ENCODE results near the gene RAB3IL1.

The RAB3IL1 gene

GRCh38 chr11:61881397-61881796, 36.0 kb downstream of the RAB3IL1 start:
- H3K9ac ChIP-seq (ENCODE audit: low read depth, low read length) = no peak overlapping the region
- ATAC-seq (ENCODE audit: insufficient read depth, low read depth) = no peak
- H3K79me2 ChIP-seq (ENCODE audit: insufficient read depth, low read length) = no peaks in the 10 kb centered on the region
- H2AFZ ChIP-seq (ENCODE audit: low read depth, low read length) = no peak overlapping the region
- H3K4me1 ChIP-seq (ENCODE audit: insufficient read depth, low read length) = no peaks in the 10 kb centered on the region
- no peaks in the 10 kb centered on the region for H3K9me3 ChIP-seq (ENCODE audit: insufficient read depth, low read length, severe bottlenecking)
- TF ChIP-seq, protein P1, sequence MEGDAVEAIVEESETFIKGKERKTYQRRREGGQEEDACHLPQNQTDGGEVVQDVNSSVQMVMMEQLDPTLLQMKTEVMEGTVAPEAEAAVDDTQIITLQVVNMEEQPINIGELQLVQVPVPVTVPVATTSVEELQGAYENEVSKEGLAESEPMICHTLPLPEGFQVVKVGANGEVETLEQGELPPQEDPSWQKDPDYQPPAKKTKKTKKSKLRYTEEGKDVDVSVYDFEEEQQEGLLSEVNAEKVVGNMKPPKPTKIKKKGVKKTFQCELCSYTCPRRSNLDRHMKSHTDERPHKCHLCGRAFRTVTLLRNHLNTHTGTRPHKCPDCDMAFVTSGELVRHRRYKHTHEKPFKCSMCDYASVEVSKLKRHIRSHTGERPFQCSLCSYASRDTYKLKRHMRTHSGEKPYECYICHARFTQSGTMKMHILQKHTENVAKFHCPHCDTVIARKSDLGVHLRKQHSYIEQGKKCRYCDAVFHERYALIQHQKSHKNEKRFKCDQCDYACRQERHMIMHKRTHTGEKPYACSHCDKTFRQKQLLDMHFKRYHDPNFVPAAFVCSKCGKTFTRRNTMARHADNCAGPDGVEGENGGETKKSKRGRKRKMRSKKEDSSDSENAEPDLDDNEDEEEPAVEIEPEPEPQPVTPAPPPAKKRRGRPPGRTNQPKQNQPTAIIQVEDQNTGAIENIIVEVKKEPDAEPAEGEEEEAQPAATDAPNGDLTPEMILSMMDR (IDR thresholded peaks at IDR 0.05; ENCODE audit: borderline replicate concordance, extremely low read depth, low read length, poor library complexity, severe bottlenecking) = no peak
- TF ChIP-seq EZH2 (IDR thresholded peaks at IDR 0.05; ENCODE audit: borderline replicate concordance, low read depth, low read length, severe bottlenecking) = no peak
- H3K27me3 ChIP-seq (ENCODE audit: insufficient read depth, low read length, poor library complexity) = no peaks in the 10 kb centered on the region
- H3K36me3 ChIP-seq (ENCODE audit: insufficient read depth, low read length) = no peaks in the 10 kb centered on the region
- DNase-seq = no peak
- H3K4me2 ChIP-seq (ENCODE audit: insufficient read depth, low read length) = no peak overlapping the region
- no peak overlapping the region for H3K27ac ChIP-seq (ENCODE audit: low read length)
- no peak overlapping the region for H3K4me3 ChIP-seq (ENCODE audit: low read depth in 1 of 2, low read length in 2 of 2)
- peaks cover 10% of the 10 kb centered on the region for H4K20me1 ChIP-seq (ENCODE audit: insufficient read depth, low read length)

DNA sequence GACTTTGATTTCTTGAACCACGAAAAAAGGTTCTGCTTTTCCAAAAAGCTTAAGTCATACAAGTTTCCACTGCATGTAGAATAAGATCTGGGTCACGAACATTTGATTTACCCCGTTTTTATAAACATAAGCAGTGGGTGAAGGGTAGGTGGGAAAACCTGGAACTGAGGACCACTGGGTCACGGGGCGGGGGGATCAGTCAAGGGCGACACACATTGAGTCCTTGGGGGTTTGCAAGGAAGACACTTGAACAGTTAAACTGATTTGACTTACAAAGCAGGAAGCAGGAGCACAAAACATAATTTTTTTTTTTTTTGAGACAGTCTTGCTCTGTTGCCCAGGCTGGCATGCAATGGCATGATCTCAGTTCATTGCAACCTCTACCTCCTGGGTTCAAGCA, 36.9 kb downstream of the RAB3IL1 start:
- no peak for ATAC-seq (ENCODE audit: insufficient read depth, low read depth)
- peaks cover 10% of the 10 kb centered on the region for H4K20me1 ChIP-seq (ENCODE audit: insufficient read depth, low read length)
- H3K9ac ChIP-seq (ENCODE audit: low read depth, low read length) = no peak overlapping the region
- TF ChIP-seq, protein P1 (IDR thresholded peaks at IDR 0.05; ENCODE audit: borderline replicate concordance, extremely low read depth, low read length, poor library complexity, severe bottlenecking) = no peak
- no peak for TF ChIP-seq EZH2 (IDR thresholded peaks at IDR 0.05; ENCODE audit: borderline replicate concordance, low read depth, low read length, severe bottlenecking)
- H3K36me3 ChIP-seq (ENCODE audit: insufficient read depth, low read length) = no peaks in the 10 kb centered on the region
- no peak overlapping the region for H3K27ac ChIP-seq (ENCODE audit: low read length)
- H3K9me3 ChIP-seq (ENCODE audit: insufficient read depth, low read length, severe bottlenecking) = no peaks in the 10 kb centered on the region
- H3K79me2 ChIP-seq (ENCODE audit: insufficient read depth, low read length) = no peaks in the 10 kb centered on the region
- no peak overlapping the region for H2AFZ ChIP-seq (ENCODE audit: low read depth, low read length)
- DNase-seq = no peak
- no peak overlapping the region for H3K4me3 ChIP-seq (ENCODE audit: low read depth in 1 of 2, low read length in 2 of 2)
- no peaks in the 10 kb centered on the region for H3K4me1 ChIP-seq (ENCODE audit: insufficient read depth, low read length)
- H3K4me2 ChIP-seq (ENCODE audit: insufficient read depth, low read length) = no peak overlapping the region
- H3K27me3 ChIP-seq (ENCODE audit: insufficient read depth, low read length, poor library complexity) = no peaks in the 10 kb centered on the region

GRCh38 chr11:61880031-61880430, 37.3 kb downstream of the RAB3IL1 start:
- no peaks in the 10 kb centered on the region for H3K4me1 ChIP-seq (ENCODE audit: insufficient read depth, low read length)
- H3K4me2 ChIP-seq (ENCODE audit: insufficient read depth, low read length) = no peak overlapping the region
- no peaks in the 10 kb centered on the region for H3K79me2 ChIP-seq (ENCODE audit: insufficient read depth, low read length)
- ATAC-seq (ENCODE audit: insufficient read depth, low read depth) (no peak), DNase-seq (no peak)
- no peak for TF ChIP-seq EZH2 (IDR thresholded peaks at IDR 0.05; ENCODE audit: borderline replicate concordance, low read depth, low read length, severe bottlenecking)
- TF ChIP-seq, protein P1 (IDR thresholded peaks at IDR 0.05; ENCODE audit: borderline replicate concordance, extremely low read depth, low read length, poor library complexity, severe bottlenecking) = no peak
- no peak overlapping the region for H3K27ac ChIP-seq (ENCODE audit: low read length)
- H4K20me1 ChIP-seq (ENCODE audit: insufficient read depth, low read length) = peaks cover 10% of the 10 kb centered on the region
- no peak overlapping the region for H3K9ac ChIP-seq (ENCODE audit: low read depth, low read length)
- H3K27me3 ChIP-seq (ENCODE audit: insufficient read depth, low read length, poor library complexity) = no peaks in the 10 kb centered on the region
- no peaks in the 10 kb centered on the region for H3K36me3 ChIP-seq (ENCODE audit: insufficient read depth, low read length)
- no peak overlapping the region for H3K4me3 ChIP-seq (ENCODE audit: low read depth in 1 of 2, low read length in 2 of 2)
- no peaks in the 10 kb centered on the region for H3K9me3 ChIP-seq (ENCODE audit: insufficient read depth, low read length, severe bottlenecking)
- no peak overlapping the region for H2AFZ ChIP-seq (ENCODE audit: low read depth, low read length)

DNA sequence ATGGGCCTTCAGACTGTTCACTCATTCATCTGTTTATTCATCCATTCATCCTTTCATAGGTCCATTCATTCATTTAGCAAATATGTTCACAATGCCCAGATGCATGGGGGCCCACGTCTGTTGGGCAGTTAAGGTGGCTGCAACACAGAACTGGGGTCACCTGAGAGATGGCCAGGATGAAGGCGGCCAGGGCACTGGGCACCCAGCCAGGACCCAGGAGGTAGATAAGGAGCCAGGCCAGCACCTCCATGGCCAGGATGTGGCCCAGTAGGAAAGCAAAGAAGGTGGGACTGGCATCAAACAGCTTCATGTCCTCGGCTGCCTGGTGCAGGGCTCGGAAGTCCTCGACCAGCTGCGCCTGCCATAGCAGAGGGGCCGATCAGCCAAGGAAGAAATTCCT, 38.2 kb downstream of the RAB3IL1 start:
- Histone ChIP-seq H3K79me2 (ENCODE audit: insufficient read depth, low read length) (no peaks in the 10 kb centered on the region), H3K9ac (ENCODE audit: low read depth, low read length) (no peak overlapping the region), H2AFZ (ENCODE audit: low read depth, low read length) (no peak overlapping the region), H3K9me3 (ENCODE audit: insufficient read depth, low read length, severe bottlenecking) (no peaks in the 10 kb centered on the region), H3K36me3 (ENCODE audit: insufficient read depth, low read length) (no peaks in the 10 kb centered on the region), H3K4me1 (ENCODE audit: insufficient read depth, low read length) (no peaks in the 10 kb centered on the region), H3K4me3 (ENCODE audit: low read depth in 1 of 2, low read length in 2 of 2) (no peak overlapping the region), H3K4me2 (ENCODE audit: insufficient read depth, low read length) (no peak overlapping the region), H3K27me3 (ENCODE audit: insufficient read depth, low read length, poor library complexity) (no peaks in the 10 kb centered on the region), H3K27ac (ENCODE audit: low read length) (no peak overlapping the region), H4K20me1 (ENCODE audit: insufficient read depth, low read length) (peaks cover 10% of the 10 kb centered on the region)
- DNase-seq = no peak
- ATAC-seq (ENCODE audit: insufficient read depth, low read depth) = no peak
- TF ChIP-seq, protein P1 (IDR thresholded peaks at IDR 0.05; ENCODE audit: borderline replicate concordance, extremely low read depth, low read length, poor library complexity, severe bottlenecking) = no peak
- no peak for TF ChIP-seq EZH2 (IDR thresholded peaks at IDR 0.05; ENCODE audit: borderline replicate concordance, low read depth, low read length, severe bottlenecking)
